Loucy (cell line): ENCODE results near the gene OR2V1.
"Not testable (repeated sequence)": the region's sequence is repeated elsewhere in the genome, so short reads cannot be mapped to it uniquely, and the experiment has no call there.

ENCODE experiments used
- CTCF ChIP-seq: fragments of 200-600 bp; sonication (generic); conservative IDR thresholded peaks from 2 replicates; pipeline ENCODE4 v1.5.1; 2014; ENCODE audit warnings: mild to moderate bottlenecking, antibody characterized with exemption, low read length
- EZH2phosphoT487 ChIP-seq: fragments of 200-600 bp; IDR thresholded peaks from 2 replicates; pipeline ENCODE4 v1.6.1; 2018; ENCODE audit warnings: antibody characterized with exemption, mild to moderate bottlenecking, moderate library complexity, borderline replicate concordance

- TF ChIP-seq CTCF, EZH2phosphoT487: not testable (repeated sequence)
Measured at GRCh38 chr5:181169459-181170236, 38.7 kb upstream of the OR2V1 start.
